Liver (tissue), 9 donors: ENCODE data around the gene ELK3. TPM values are rescaled to one million over a fixed set of nuclear protein-coding genes. Genes with fewer than 3 reads are reported as not detected.

Experiments used
- DNase-seq: peaks from one replicate; pipeline ENCODE4 v3.0.0-alpha.2; 2017; ENCODE audit warnings: low spot score
- H3K27ac ChIP-seq, 2 donors: one replicate each; pipeline ENCODE4 v1.7.0; 2013; ENCODE audit warnings: inconsistent platforms in 2 of 2, low read length in 2 of 2, control low read depth in 1 of 2, low read depth in 1 of 2, mild to moderate bottlenecking in 1 of 2
- H3K27me3 ChIP-seq, 4 donors: one replicate each; pipeline versions ENCODE4 v1.6.1 to v1.7.0; 2013; ENCODE audit warnings: low read length in 3 of 4, inconsistent platforms in 1 of 4, mild to moderate bottlenecking in 1 of 4, moderate library complexity in 1 of 4; ENCODE audit not compliant: control insufficient read depth in 4 of 4, insufficient read depth in 4 of 4
- H3K36me3 ChIP-seq, 4 donors: one replicate each; pipeline versions ENCODE4 v1.6.1 to v1.7.0; 2013; ENCODE audit warnings: low read length in 3 of 4, mild to moderate bottlenecking in 3 of 4, low read depth in 1 of 4, moderate library complexity in 1 of 4; ENCODE audit not compliant: control insufficient read depth in 4 of 4, insufficient read depth in 3 of 4
- H3K4me1 ChIP-seq, 4 donors: one replicate each; pipeline versions ENCODE4 v1.6.1 to v1.7.0; 2013; ENCODE audit warnings: low read length in 3 of 4, mild to moderate bottlenecking in 3 of 4, moderate library complexity in 1 of 4; ENCODE audit not compliant: control insufficient read depth in 4 of 4, insufficient read depth in 4 of 4
- H3K4me3 ChIP-seq, 3 donors: one replicate each; pipeline versions ENCODE4 v1.6.1 to v1.7.0; 2013; ENCODE audit warnings: low read length in 3 of 3, control low read depth in 1 of 3, low read depth in 1 of 3, mild to moderate bottlenecking in 1 of 3
- H3K9ac ChIP-seq, 2 donors: one replicate each; pipeline ENCODE4 v1.7.0; 2013; ENCODE audit warnings: low read length in 2 of 2, mild to moderate bottlenecking in 2 of 2, moderate library complexity in 2 of 2, control low read depth in 1 of 2, low read depth in 1 of 2
- H3K9me3 ChIP-seq, 4 donors: one replicate each; pipeline versions ENCODE4 v1.6.1 to v1.7.0; 2013; ENCODE audit warnings: low read length in 3 of 4; ENCODE audit not compliant: control insufficient read depth in 4 of 4
- ATF3 ChIP-seq: IDR thresholded peaks from 2 replicates; pipeline ENCODE4 v1.6.1; 2016; ENCODE audit warnings: antibody characterized with exemption
- CTCF ChIP-seq: fragments of 150-350 bp; IDR thresholded peaks from 2 replicates; pipeline ENCODE4 v1.5.1; 2017; ENCODE audit warnings: improper control_type of control experiment, low read depth, low read length; ENCODE audit not compliant: missing input control
- EGR1 ChIP-seq, 2 donors: IDR thresholded peaks; 2 replicates each; pipeline ENCODE4 v1.6.1; 2016 to 2018; ENCODE audit warnings: antibody characterized with exemption in 2 of 2, low read depth in 2 of 2
- FOXA1 ChIP-seq: IDR thresholded peaks from 2 replicates; pipeline ENCODE4 v1.6.1; 2016; ENCODE audit warnings: antibody characterized with exemption
- FOXA2 ChIP-seq: IDR thresholded peaks from 2 replicates; pipeline ENCODE4 v1.6.1; 2016; ENCODE audit warnings: antibody characterized with exemption
- GABPA ChIP-seq, 2 donors: IDR thresholded peaks in 1 of 2; conservative IDR thresholded peaks in 1 of 2; 2 replicates each; pipeline ENCODE4 v1.6.1; 2016; ENCODE audit warnings: antibody characterized with exemption in 2 of 2, mild to moderate bottlenecking in 1 of 2, moderate library complexity in 1 of 2
- HNF4A ChIP-seq, 2 donors: conservative IDR thresholded peaks; 2 replicates each; pipeline ENCODE4 v1.6.1; 2016; ENCODE audit warnings: antibody characterized with exemption in 2 of 2, mild to moderate bottlenecking in 2 of 2
- HNF4G ChIP-seq: IDR thresholded peaks from 2 replicates; pipeline ENCODE4 v1.6.1; 2016; ENCODE audit warnings: antibody characterized with exemption
- JUND ChIP-seq, 2 donors: IDR thresholded peaks; 2 replicates each; pipeline ENCODE4 v1.6.1; 2016; ENCODE audit warnings: antibody characterized with exemption in 2 of 2
- MAX ChIP-seq: IDR thresholded peaks from 2 replicates; pipeline ENCODE4 v1.6.1; 2016; ENCODE audit warnings: antibody characterized with exemption
- NR2F2 ChIP-seq: IDR thresholded peaks from 2 replicates; pipeline ENCODE4 v1.6.1; 2016; ENCODE audit warnings: antibody characterized with exemption
- RAD21 ChIP-seq, 2 donors: IDR thresholded peaks; 2 replicates each; pipeline ENCODE4 v1.6.1; 2016; ENCODE audit warnings: antibody characterized with exemption in 2 of 2, mild to moderate bottlenecking in 2 of 2
- REST ChIP-seq: IDR thresholded peaks from 2 replicates; pipeline ENCODE4 v1.6.1; 2016; ENCODE audit warnings: antibody characterized with exemption, mild to moderate bottlenecking
- RXRA ChIP-seq, 2 donors: IDR thresholded peaks; 2 replicates each; pipeline ENCODE4 v1.6.1; 2017 to 2018; ENCODE audit warnings: antibody characterized with exemption in 2 of 2, mild to moderate bottlenecking in 1 of 2
- SP1 ChIP-seq: IDR thresholded peaks from 2 replicates; pipeline ENCODE4 v1.6.1; 2018; ENCODE audit warnings: antibody characterized with exemption, mild to moderate bottlenecking
- TAF1 ChIP-seq: conservative IDR thresholded peaks from 2 replicates; pipeline ENCODE4 v1.6.1; 2016; ENCODE audit warnings: antibody characterized with exemption, mild to moderate bottlenecking
- YY1 ChIP-seq: IDR thresholded peaks from 2 replicates; pipeline ENCODE4 v1.6.1; 2016; ENCODE audit warnings: antibody characterized with exemption, mild to moderate bottlenecking
- WGBS: extraction: QIAGEN DNeasy Blood & Tissue Kit; methylation state at CpG from one replicate; pipeline ENCODE4 v1.1.7; 2013; 5-methylcytosine and 5-hydroxymethylcytosine counted together
- polyA plus RNA-seq, 2 donors: library from polyadenylated mRNA; stranded (reverse) in 1 of 2; unstranded in 1 of 2; fragments of 200-250 nt in 1 of 2; fragments of >200 nt in 1 of 2; fragmentation: Nextera tagmentation in 1 of 2; extraction: Ambion mirVana in 1 of 2; gene quantifications; one replicate each; pipeline versions ENCODE4 v1.2.1 to v1.2.3, GENCODE V29; 2013 to 2015
- total RNA-seq, 2 donors: library from RNA; depleted of rRNA; stranded (reverse); fragments of >200 nt; gene quantifications; one replicate each; pipeline ENCODE4 v1.2.3, GENCODE V29; 2014
- donor health status: healthy.
- donor health status: healthy.
- donor health status: healthy.
- donor health status: healthy.
- donor health status: healthy.

ELK3 gene
- total and polyA plus RNA-seq, 4 donors, result 3.7 to 5.2 (median 4.5) TPM

GRCh38 chr12:96171905-96172304, 22.3 kb upstream of the ELK3 start:
- 92% methylated on average over 3 of the region's 3 CpGs for WGBS
- Histone ChIP-seq H3K4me3 (no peak overlapping the region), H3K36me3 (no peaks in the 10 kb centered on the region), H3K27me3 (peaks cover 0 to 3% (median 0%) of the 10 kb centered on the region in 4 donors), H3K27ac (no peak overlapping the region), H3K9ac (no peak overlapping the region), H3K9me3 (peaks cover 0 to 7% (median 1%) of the 10 kb centered on the region in 4 donors), H3K4me1 (no peaks in the 10 kb centered on the region)
- TF ChIP-seq REST (no peak), ATF3 (no peak), HNF4A (conservative IDR thresholded peaks at IDR 0.05) (no peak), EGR1 (IDR thresholded peaks at IDR 0.05; ENCODE audit: low read depth in 2 of 2) (no peak), FOXA1 (no peak), TAF1 (no peak), RXRA (IDR thresholded peaks at IDR 0.05) (no peak)
- no peak for DNase-seq

- H3K9ac ChIP-seq, result no peak overlapping the region
- H3K4me1 ChIP-seq, result no peaks in the 10 kb centered on the region
- WGBS, result 83% methylated on average over 4 of the region's 4 CpGs
- H3K36me3 ChIP-seq, result no peaks in the 10 kb centered on the region
- H3K9me3 ChIP-seq, result peaks cover 0 to 7% (median 1%) of the 10 kb centered on the region in 4 donors
- H3K27me3 ChIP-seq, result peaks cover 0 to 3% (median 0%) of the 10 kb centered on the region in 4 donors
- no peak for DNase-seq
- no peak overlapping the region for H3K4me3 ChIP-seq
- TF ChIP-seq RAD21 (IDR thresholded peaks at IDR 0.05) (no peak), GABPA (IDR thresholded peaks at IDR 0.05 in 1 of 2, conservative IDR thresholded peaks at IDR 0.05 in 1 of 2) (no peak), HNF4G (no peak), RXRA (IDR thresholded peaks at IDR 0.05) (no peak), NR2F2 (no peak), YY1 (no peak), REST (no peak), SP1 (no peak), FOXA1 (no peak), MAX (no peak), JUND (IDR thresholded peaks at IDR 0.05) (no peak), HNF4A (conservative IDR thresholded peaks at IDR 0.05) (no peak), CTCF (no peak), EGR1 (IDR thresholded peaks at IDR 0.05; ENCODE audit: low read depth in 2 of 2) (no peak), FOXA2 (no peak), TAF1 (no peak)
- no peak overlapping the region for H3K27ac ChIP-seq
These were observed 21.2 kb upstream of the ELK3 start for GRCh38 chr12:96172981-96173380.
